ENCODE results near the gene ZNF473. TPM values are rescaled to one million over a fixed set of nuclear protein-coding genes. Genes with fewer than 3 reads are reported as not detected.

ZNF473 gene
- total RNA-seq, 2 donors from 2014 or later, result 16.7 to 26.0 TPM

DNA sequence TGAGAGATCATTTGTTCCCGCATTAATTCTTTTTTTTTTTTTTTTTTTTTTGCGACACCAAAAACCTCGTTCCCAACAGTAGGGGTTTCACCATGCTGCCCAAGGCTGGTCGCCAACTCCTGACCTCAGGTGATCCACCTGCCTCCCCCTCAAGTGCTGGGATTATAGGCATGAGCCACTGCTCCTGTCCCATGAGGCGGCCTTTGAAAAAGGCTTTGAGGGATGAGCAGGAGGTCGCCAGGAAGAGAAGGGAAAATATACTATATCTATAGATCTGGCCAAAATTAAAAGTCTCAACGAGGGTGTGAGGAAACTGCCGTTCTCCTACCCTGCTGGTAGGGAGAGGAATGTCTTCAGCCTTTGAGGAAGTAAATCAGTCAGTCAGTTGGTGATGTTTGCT is 26.2 kb downstream of the ZNF473 start:
- DNase-seq (ENCODE audit: low spot score), result no peak
- 75% methylated on average over 8 of the region's 8 CpGs for WGBS
- intact Hi-C loops (cut with DNase I), result no loop called here
- H3K27me3 ChIP-seq (replicated peaks; ENCODE audit: insufficient read depth), result no peaks in the 10 kb centered on the region
- H3K36me3 ChIP-seq, result no peaks in the 10 kb centered on the region
- no peaks in the 10 kb centered on the region for H3K4me1 ChIP-seq (replicated peaks)
- TF ChIP-seq, protein P1, sequence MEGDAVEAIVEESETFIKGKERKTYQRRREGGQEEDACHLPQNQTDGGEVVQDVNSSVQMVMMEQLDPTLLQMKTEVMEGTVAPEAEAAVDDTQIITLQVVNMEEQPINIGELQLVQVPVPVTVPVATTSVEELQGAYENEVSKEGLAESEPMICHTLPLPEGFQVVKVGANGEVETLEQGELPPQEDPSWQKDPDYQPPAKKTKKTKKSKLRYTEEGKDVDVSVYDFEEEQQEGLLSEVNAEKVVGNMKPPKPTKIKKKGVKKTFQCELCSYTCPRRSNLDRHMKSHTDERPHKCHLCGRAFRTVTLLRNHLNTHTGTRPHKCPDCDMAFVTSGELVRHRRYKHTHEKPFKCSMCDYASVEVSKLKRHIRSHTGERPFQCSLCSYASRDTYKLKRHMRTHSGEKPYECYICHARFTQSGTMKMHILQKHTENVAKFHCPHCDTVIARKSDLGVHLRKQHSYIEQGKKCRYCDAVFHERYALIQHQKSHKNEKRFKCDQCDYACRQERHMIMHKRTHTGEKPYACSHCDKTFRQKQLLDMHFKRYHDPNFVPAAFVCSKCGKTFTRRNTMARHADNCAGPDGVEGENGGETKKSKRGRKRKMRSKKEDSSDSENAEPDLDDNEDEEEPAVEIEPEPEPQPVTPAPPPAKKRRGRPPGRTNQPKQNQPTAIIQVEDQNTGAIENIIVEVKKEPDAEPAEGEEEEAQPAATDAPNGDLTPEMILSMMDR (IDR thresholded peaks at IDR 0.05), result no peak
- TF ChIP-seq POLR2A (IDR thresholded peaks at IDR 0.05), result no peak
- no peak for TF ChIP-seq POLR2AphosphoS5 (IDR thresholded peaks at IDR 0.05)
- H3K27ac ChIP-seq, result no peak overlapping the region
- H3K9me3 ChIP-seq, result no peaks in the 10 kb centered on the region
- no peak overlapping the region for H3K4me3 ChIP-seq

GRCh38 chr19:50053119-50053518 is 27.3 kb downstream of the ZNF473 start:
- H3K27ac ChIP-seq, result no peak overlapping the region
- H3K27me3 ChIP-seq (replicated peaks; ENCODE audit: insufficient read depth), result no peaks in the 10 kb centered on the region
- TF ChIP-seq, protein P1 (IDR thresholded peaks at IDR 0.05), result no peak
- TF ChIP-seq POLR2A (IDR thresholded peaks at IDR 0.05) (no peak), POLR2AphosphoS5 (IDR thresholded peaks at IDR 0.05) (no peak)
- H3K4me1 ChIP-seq (replicated peaks), result no peaks in the 10 kb centered on the region
- no peaks in the 10 kb centered on the region for H3K9me3 ChIP-seq
- H3K36me3 ChIP-seq, result no peaks in the 10 kb centered on the region
- intact Hi-C loops (cut with DNase I), result no loop called here
- H3K4me3 ChIP-seq, result no peak overlapping the region
- WGBS, result 70% methylated on average over 4 of the region's 4 CpGs
- DNase-seq (ENCODE audit: low spot score), result no peak

- WGBS, result 82% methylated on average over 2 of the region's 2 CpGs
Measured at GRCh38 chr19:50058425-50058824, 32.6 kb downstream of the ZNF473 start.

DNA sequence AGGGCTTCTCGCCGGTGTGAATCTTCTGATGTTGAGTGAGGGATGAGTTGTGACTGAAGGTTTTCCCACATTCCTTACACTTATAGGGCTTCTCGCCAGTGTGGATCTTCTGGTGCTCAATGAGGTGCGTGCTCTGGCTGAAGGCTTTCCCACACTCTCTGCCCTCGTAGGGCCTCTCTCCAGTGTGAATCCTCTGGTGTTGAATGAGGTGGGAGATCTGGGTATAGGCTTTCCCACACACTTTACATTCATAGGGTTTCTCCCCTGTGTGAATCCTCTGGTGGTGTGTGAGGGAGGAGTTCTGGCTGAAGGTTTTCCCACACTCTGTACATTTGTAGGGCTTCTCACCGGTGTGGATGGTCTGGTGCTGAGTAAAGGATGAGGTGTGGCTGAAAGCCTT is 33.2 kb downstream of the ZNF473 start:
- Histone ChIP-seq H3K9me3 (no peaks in the 10 kb centered on the region), H3K27me3 (replicated peaks; ENCODE audit: insufficient read depth) (no peaks in the 10 kb centered on the region), H3K4me3 (no peak overlapping the region), H3K27ac (no peak overlapping the region), H3K36me3 (no peaks in the 10 kb centered on the region), H3K4me1 (replicated peaks) (no peaks in the 10 kb centered on the region)
- 87% methylated on average over 6 of the region's 6 CpGs for WGBS
- TF ChIP-seq, protein P1 (IDR thresholded peaks at IDR 0.05), result no peak
- TF ChIP-seq POLR2AphosphoS5 (IDR thresholded peaks at IDR 0.05) (no peak), POLR2A (IDR thresholded peaks at IDR 0.05) (no peak)
- no peak for DNase-seq (ENCODE audit: low spot score)
- intact Hi-C loops (cut with DNase I), result no loop called here

More at GRCh38 chr19:50058425-50058824, 32.6 kb downstream of the ZNF473 start:
- intact Hi-C loops (cut with DNase I), result no loop called here
- no peaks in the 10 kb centered on the region for H3K4me1 ChIP-seq (replicated peaks)
- H3K9me3 ChIP-seq, result no peaks in the 10 kb centered on the region
- DNase-seq (ENCODE audit: low spot score), result no peak
- no peak overlapping the region for H3K27ac ChIP-seq
- H3K27me3 ChIP-seq (replicated peaks; ENCODE audit: insufficient read depth), result no peaks in the 10 kb centered on the region
- TF ChIP-seq POLR2A (IDR thresholded peaks at IDR 0.05) (no peak), POLR2AphosphoS5 (IDR thresholded peaks at IDR 0.05) (no peak)
- TF ChIP-seq, protein P1 (IDR thresholded peaks at IDR 0.05), result no peak
- H3K36me3 ChIP-seq, result no peaks in the 10 kb centered on the region
- H3K4me3 ChIP-seq, result no peak overlapping the region

DNA sequence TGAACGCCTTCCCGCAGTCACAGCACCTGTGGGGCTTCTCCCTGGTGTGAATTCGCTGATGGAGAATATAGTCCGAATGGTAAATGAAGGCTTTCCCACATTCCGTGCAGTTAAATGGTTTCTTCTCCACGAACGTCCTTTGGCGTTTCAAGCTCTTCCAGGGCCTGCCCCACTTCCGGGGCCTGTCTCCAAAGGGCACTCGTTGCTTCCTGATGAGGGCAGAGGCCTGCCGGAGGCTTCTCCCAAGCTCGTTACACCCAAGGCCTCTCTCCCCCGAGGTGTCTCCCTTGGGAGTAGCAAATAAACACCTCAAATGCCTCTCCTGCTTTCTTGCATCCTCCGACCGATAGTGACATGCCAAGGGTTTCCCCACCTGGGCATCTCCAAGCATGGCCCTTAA is 34.3 kb downstream of the ZNF473 start:
- H3K4me1 ChIP-seq (replicated peaks), result no peaks in the 10 kb centered on the region
- no peaks in the 10 kb centered on the region for H3K36me3 ChIP-seq
- no peak overlapping the region for H3K4me3 ChIP-seq
- DNase-seq (ENCODE audit: low spot score), result no peak
- TF ChIP-seq, protein P1 (IDR thresholded peaks at IDR 0.05), result no peak
- no peak for TF ChIP-seq POLR2A (IDR thresholded peaks at IDR 0.05)
- no peak for TF ChIP-seq POLR2AphosphoS5 (IDR thresholded peaks at IDR 0.05)
- no peaks in the 10 kb centered on the region for H3K9me3 ChIP-seq
- WGBS, result 92% methylated on average over 15 of the region's 15 CpGs
- H3K27ac ChIP-seq, result no peak overlapping the region
- intact Hi-C loops (cut with DNase I), result no loop called here
- H3K27me3 ChIP-seq (replicated peaks; ENCODE audit: insufficient read depth), result no peaks in the 10 kb centered on the region

Data from prostate gland (tissue), 2 donors.